HG02642 (cell line): ENCODE measurements around the gene ZNF672.
"Not testable (repeated sequence)": the region's sequence is repeated elsewhere in the genome, so short reads cannot be mapped to it uniquely, and the experiment has no call there.

Experiments
- ATAC-seq: cut with Tn5 transposase; IDR thresholded peaks from one replicate; pipeline ENCODE4 v1.9.1; 2021; ENCODE audit warnings: mild to moderate bottlenecking; ENCODE audit not compliant: unreplicated experiment, poor library complexity

The ZNF672 gene

DNA sequence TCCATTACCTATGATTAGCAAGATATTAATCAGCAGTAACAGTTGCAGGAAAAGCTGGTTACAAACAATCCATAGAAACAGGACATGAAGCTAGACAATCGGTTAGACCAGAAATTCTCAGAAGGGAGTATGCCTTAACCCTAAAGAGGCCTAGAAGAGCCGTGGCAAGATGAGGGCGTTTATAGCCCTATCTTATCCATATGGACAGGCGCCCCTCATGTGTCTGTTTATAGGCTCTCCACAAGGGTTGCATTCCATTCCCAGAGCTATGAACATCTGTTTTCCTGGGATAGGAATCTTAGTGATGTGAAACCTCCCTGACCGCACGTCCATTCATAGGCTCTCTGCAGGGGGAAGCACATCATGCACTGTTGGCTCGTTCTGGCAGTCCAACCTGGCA, 44.4 kb downstream of the ZNF672 start:
- ATAC-seq: not testable (repeated sequence)

DNA sequence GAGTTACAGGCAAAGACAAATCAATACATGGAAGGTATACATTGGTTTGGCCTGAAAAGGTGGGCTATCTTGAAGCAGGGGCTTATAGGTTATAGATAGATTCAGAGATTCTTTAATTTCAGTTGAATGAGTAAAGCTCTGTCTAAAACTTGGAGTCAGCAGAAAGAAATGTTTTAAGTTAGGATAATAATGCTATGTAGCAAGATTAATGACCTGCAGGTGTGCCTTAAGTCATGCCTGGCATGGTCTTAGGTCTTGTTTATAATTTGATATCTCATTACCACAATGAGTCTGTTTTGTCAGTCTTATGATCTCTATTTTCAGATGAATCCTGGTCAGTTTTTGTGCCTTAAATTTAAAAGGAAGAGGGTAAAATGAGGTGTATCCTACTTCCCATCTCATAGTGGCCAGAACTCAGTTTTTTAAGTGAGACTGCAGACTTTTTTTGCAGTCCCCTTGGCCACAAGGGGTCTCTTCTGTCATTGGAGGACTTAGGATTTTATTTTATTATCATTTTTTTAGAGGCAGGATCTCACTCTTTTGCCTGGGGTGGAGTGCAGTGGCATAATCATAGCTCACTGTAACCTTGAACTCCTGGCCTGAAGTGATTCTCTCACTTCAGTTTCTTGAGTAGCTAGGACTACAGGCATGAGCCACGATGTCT, 46.7 kb downstream of the ZNF672 start:
- ATAC-seq: no peak

DNA sequence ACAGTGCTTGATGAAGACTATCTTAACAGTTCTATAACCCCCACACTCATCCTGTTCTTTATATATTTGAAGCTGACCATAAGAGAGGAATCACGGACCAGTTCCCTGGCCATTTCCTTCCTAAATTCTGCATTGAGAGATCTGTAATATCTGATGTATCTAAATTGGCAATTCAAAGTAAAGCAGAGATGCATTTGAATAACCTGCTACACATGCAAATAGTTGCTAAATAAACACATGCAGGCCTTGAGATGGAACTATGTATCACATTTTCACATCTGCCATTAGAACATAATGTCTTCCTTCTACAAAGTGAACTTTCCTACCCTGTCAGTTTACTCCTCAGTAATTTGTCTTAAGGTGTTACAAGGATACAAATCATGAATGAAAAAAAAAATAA, 47.6 kb downstream of the ZNF672 start:
- ATAC-seq: no peak

DNA sequence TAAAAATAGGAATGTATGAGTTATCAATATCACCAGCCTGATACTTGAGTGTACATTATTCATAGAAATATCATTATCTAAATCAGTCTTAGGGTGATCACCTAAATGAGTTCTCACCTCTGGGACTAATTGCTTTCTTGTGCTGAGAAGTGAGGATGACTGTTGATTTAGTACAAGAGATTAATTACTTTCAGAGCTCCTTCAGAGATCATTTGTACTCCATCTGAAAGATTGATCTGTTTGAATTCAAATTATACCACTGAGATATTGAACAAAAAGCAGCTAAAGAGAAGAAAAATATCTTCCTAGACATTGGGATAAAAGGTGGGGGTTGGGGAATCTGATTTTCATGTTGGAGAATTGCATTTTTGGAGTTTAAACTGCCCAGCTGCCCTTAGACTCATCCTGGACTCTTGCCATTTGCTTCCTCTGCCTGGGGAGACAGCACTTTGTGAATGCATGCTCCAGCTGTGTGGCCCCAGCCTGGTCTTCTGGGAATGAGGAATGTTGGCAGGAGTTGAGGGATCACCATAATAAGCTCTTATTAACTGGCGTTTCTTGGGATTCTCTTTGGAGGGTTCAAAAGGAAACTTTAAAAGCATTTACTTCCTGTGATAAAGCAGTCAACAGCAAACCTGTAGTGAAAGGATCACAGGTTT, 48.3 kb downstream of the ZNF672 start:
- no peak for ATAC-seq

DNA sequence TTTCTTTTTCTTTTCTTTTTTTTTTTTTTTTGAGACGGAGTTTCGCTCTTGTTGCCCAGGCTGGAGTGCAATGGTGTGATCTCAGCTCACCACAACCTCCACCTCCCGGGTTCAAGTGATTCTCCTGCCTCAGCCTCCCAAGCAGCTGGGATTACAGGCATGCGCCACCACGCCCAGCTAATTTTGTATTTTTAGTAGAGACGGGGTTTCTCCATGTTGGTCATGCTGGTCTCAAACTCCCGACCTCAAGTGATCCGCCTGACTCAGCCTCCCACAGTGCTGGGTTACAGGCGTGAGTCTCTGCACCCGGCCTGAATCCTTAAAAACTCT, 51.9 kb downstream of the ZNF672 start:
- ATAC-seq: not testable (repeated sequence)

DNA sequence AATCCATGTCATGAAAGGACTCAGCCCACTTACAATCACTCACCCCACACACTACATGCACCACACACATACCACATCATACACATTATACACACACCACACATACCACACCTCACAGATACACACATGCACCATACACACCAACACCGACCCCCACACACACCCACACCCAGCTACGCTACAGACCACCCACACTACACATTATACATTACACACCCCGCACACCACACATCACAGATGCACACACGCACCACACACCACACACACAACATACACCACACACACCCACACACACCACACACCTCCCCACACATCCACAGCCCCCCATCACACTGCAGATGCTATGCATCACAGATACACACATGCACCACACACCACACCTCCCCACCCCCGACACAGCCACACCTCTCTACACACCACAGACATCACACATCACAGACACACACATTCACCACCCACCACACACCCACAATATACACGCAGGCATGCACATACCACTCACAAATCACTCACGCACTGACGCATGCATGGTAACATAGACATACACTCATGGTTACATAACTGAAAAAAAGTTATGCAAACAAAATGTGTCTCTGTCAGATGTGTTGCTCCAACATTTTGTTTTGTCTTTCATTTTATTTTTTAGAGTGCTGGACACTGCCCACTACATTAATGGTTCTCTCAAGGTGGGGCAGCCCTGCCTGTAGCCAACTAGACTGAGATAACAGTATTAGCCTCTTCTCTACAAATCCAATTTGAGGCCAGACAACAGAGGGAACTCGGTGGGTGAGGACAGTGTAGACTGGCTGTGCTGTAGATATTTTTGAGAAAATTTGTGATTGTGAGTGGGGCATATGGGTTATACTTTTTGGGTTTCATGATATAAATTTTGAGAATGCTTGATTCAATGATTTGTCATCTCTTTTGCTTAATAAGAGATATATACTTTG, 52.8 kb downstream of the ZNF672 start:
- ATAC-seq: no peak

DNA sequence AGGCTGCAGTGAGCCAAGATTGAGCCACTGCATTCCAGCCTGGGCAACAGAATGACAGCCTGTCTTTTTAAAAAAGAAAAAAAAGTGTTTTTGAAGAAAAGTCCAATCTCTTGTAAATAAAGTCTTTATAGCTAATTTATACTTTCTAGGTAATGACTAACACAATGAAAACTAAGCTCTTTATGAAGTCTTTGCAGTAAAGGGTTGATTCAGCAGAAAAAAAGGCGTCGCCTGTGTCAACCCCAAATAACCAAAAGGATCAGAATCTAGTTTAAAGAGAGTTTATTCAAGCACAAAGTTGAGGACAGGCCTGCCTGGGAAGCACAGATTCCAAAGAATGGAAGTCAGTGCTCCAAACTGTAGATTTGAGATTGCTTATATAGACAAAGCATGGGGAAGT, 53.7 kb downstream of the ZNF672 start:
- no peak for ATAC-seq

DNA sequence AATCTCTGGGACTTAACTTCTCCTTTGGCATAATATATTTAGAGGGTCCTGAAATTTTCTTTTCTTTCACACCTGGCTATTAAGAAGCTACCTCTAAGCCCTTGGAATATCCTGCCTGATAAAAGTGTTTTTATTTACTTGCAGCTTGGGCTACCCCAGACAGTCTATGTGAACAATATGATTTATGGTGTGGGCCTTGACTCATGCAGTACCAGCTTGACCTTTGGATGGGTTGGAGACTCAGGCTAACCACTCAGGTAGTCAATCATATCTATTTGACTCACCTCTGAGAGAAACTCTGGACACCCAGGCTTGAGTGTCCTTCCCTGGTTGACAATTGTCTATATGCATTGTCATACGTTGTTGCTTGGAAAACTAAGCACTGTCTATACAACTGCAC, 54.6 kb downstream of the ZNF672 start:
- ATAC-seq: no peak

DNA sequence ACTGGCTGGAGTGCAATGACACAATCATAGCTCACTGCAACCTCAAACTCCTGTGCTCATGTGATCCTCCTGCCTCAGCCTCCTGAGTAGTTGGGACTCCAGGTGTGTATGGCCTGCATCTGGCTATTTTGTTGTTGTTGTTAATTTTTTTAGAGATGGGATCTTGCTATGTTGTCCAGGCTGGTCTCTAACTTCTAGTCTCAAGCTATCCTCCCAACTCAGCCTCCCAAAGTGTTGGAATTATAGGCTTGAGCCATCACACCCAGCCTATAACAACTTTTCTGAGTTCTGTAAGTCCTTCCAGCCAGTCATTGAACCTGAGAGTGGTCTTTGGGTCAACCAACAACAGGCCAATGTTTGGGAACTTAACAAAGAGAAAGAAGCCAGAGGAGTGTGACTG, 56.8 kb downstream of the ZNF672 start:
- ATAC-seq: no peak

DNA sequence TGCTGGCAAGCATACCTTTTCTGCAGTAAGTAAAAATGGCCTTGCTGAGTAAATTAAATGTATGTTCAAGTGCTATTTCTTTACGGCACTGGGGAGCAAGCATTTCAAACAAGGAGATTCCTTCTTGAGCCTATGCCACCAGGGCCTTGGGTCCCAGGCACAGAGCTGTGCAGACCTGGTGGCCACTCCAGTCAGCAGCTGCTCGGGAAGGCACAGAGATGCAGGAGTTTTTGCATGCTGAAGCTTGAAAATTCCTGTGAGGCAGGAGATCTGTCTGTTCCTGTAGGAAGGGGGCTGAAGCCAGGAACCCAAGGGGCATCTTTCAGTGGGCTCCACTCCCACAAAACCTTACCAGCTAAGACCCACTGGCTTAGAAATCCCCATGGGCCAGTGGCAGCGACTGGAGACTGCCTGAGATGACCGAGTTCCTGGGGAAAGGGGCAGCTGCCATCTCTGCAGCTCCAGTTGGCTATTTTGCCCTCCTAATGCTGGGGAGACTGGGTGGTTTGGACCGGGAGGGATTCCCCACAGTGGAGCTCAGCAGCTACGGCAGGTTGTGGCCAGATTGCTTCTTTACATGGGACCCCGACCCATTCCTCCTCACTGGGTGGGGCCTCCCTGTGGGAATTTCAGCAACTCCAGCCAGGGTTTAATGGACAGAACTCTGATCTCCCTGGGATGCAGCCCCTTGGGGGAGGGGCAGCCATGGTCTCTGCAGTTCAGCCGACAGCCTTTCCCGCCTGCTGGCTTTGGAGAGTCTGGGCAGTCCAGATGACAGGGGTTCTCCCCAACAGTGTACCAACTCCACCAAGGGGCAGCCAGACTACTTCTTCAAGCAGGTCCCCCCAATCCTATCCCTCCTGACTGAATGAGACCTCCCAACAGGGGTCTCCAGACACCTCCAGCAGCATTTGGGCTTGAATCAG, 59.7 kb downstream of the ZNF672 start:
- ATAC-seq: no peak
